HepG2 (cell line): ENCODE data around the gene NENF. TPM values are rescaled to one million over a fixed set of nuclear protein-coding genes. Genes with fewer than 3 reads are reported as not detected.

Experiments used
- ATAC-seq: fragments of 200-7000 bp; cut with Tn5 transposase; 3 replicates; pipeline ENCODE4 v1.9.1; 2020; ENCODE audit warnings: mild to moderate bottlenecking, moderate library complexity
- BruUV-seq: library from RNA; stranded (reverse); fragments of 400-500 nt; replicated peaks from 2 replicates; lab custom pipeline; 2021; lab: Mats Ljungman, UMichigan
- CTCF ChIA-PET: fragments of 300-600 bp; formaldehyde crosslinking; extraction: SDS; loops from one replicate; lab custom pipeline; 2021; ENCODE audit warnings: low total read pairs, inconsistent platforms, low intra/inter-chr PET ratio; lab: Yijun Ruan, JAX
- POLR2A ChIA-PET: fragments of 350-600 bp; sonication (Branson Sonifier 250); formaldehyde crosslinking; loops from one replicate; lab custom pipeline; 2020; ENCODE audit warnings: antibody characterized with exemption, inconsistent platforms; lab: Yijun Ruan, JAX
- DNase-seq: peaks from one replicate; pipeline ENCODE4 v3.0.0-alpha.2; 2015; ENCODE audit warnings: low spot score
- FAIRE-seq: peaks from 3 replicates; lab custom pipeline; 2011; peaks lifted over from hg19 to GRCh38; lab: Jason Lieb, UNC
- H2AFZ ChIP-seq: one replicate; pipeline ENCODE4 v1.6.1; 2011; ENCODE audit warnings: low read length, inconsistent platforms
- H3K27ac ChIP-seq: fragments of 300-600 bp; 3 replicates; pipeline ENCODE4 v1.8.0; 2011; ENCODE audit warnings: mixed run types, mild to moderate bottlenecking, mixed read lengths, low read length, inconsistent platforms; ENCODE audit not compliant: insufficient read depth; ENCODE audit errors: extremely low read length
- H3K27me3 ChIP-seq, 2 experiments: fragments of 200-600 bp in 1 of 2; 2 replicates in 1 of 2; 3 replicates in 1 of 2; pipeline versions ENCODE4 v1.6.0 to v1.8.0; 2011; ENCODE audit warnings: low read length in 2 of 2, mild to moderate bottlenecking in 2 of 2, moderate library complexity in 2 of 2, inconsistent platforms in 1 of 2; ENCODE audit not compliant: insufficient read depth in 2 of 2, control insufficient read depth in 1 of 2
- H3K36me3 ChIP-seq, 2 experiments: fragments of 200-600 bp in 1 of 2; replicated peaks in 1 of 2; 2 replicates in 1 of 2; 3 replicates in 1 of 2; pipeline versions ENCODE4 v1.5.1 to v1.8.0; 2011; ENCODE audit warnings: low read length in 2 of 2, inconsistent platforms in 1 of 2; ENCODE audit not compliant: insufficient read depth in 2 of 2, control insufficient read depth in 1 of 2
- H3K4me1 ChIP-seq: 2 replicates; pipeline ENCODE4 v1.5.1; 2012; ENCODE audit warnings: low read length, inconsistent platforms; ENCODE audit not compliant: insufficient read depth
- H3K4me2 ChIP-seq: 2 replicates; pipeline ENCODE4 v1.6.0; 2011; ENCODE audit warnings: low read depth, low read length, inconsistent platforms
- H3K4me3 ChIP-seq, 3 experiments: fragments of 200-600 bp in 1 of 3; sonication (generic), shearing (Covaris generic) in 1 of 3; replicated peaks in 1 of 3; 2 replicates each; pipeline ENCODE4 v1.5.1; 2011 to 2016; ENCODE audit warnings: low read length in 3 of 3, inconsistent platforms in 2 of 3, low read depth in 2 of 3, mild to moderate bottlenecking in 2 of 3, control low read depth in 1 of 3, mixed read lengths in 1 of 3; ENCODE audit not compliant: insufficient read depth in 1 of 3
- H3K79me2 ChIP-seq: one replicate; pipeline ENCODE4 v1.6.1; 2011; ENCODE audit warnings: low read length, inconsistent platforms; ENCODE audit not compliant: insufficient read depth
- H3K9ac ChIP-seq: 2 replicates; pipeline ENCODE4 v1.6.0; 2011; ENCODE audit warnings: mild to moderate bottlenecking, low read depth, low read length, inconsistent platforms; ENCODE audit not compliant: insufficient read depth
- H3K9me3 ChIP-seq: 2 replicates; pipeline ENCODE4 v1.5.1; 2012; ENCODE audit warnings: mild to moderate bottlenecking, low read length
- H4K20me1 ChIP-seq: 2 replicates; pipeline ENCODE4 v1.6.0; 2011; ENCODE audit warnings: inconsistent platforms, mild to moderate bottlenecking, low read length, moderate library complexity; ENCODE audit not compliant: insufficient read depth
- PHF5A ChIP-seq: IDR thresholded peaks from one replicate; pipeline ENCODE4 v1.6.1; 2018; ENCODE audit warnings: low read depth, missing genetic modification reagents; ENCODE audit not compliant: unreplicated experiment
- RNF2 ChIP-seq: fragments of 450-650 bp; conservative IDR thresholded peaks from 2 replicates; pipeline ENCODE4 v1.6.1; 2016; ENCODE audit warnings: low read depth
- TEAD2 ChIP-seq: sonication (generic); formaldehyde crosslinking; IDR thresholded peaks from 2 replicates; pipeline ENCODE4 v1.9.0; 2021; ENCODE audit warnings: missing genetic modification reagents
- XBP1 ChIP-seq: sonication (generic); formaldehyde crosslinking; IDR thresholded peaks from 2 replicates; pipeline ENCODE4 v1.5.0; 2020; ENCODE audit warnings: missing genetic modification reagents
- ZFP90 ChIP-seq: sonication (generic); formaldehyde crosslinking; IDR thresholded peaks from 2 replicates; pipeline ENCODE4 v1.8.0; 2022; ENCODE audit warnings: missing genetic modification reagents, mild to moderate bottlenecking, inconsistent platforms, borderline replicate concordance
- ZNF10 ChIP-seq: sonication (generic); formaldehyde crosslinking; IDR thresholded peaks from 2 replicates; pipeline ENCODE4 v1.4.0; 2020; ENCODE audit warnings: mild to moderate bottlenecking, low read depth, missing genetic modification reagents, borderline replicate concordance
- WGBS: methylation state at CpG from one replicate; pipeline ENCODE4 v1.1.6; 2017; ENCODE audit warnings: low lambda C conversion rate; 5-methylcytosine and 5-hydroxymethylcytosine counted together
- in situ Hi-C: cut with HindIII; loops from 2 replicates; pipeline ENCODE4 v1.10.0; 2017; ENCODE audit warnings: low pct_unique_long_range_greater_than_20kb; ENCODE audit not compliant: extremely low pct_ligation_motif_present
- intact Hi-C: fragments of 100-400 bp; cut with micrococcal nuclease; formaldehyde crosslinking; loops from one replicate; pipeline ENCODE4 v1.10.0; 2022; ENCODE audit not compliant: unreplicated experiment
- polyA plus RNA-seq, 8 experiments: library from polyadenylated mRNA; depleted of rRNA in 3 of 8; stranded (reverse) in 7 of 8; unstranded in 1 of 8; fragments of >200 nt; fragmentation: Illumina TruSeq in 4 of 8; extraction: Trizol in 4 of 8; gene quantifications; 2 replicates each; pipeline versions ENCODE4 v1.2.1 to v1.2.3, GENCODE V29; 2011 to 2016; ENCODE audit warnings: low read depth in 4 of 8, missing spikeins in 1 of 8, mixed read lengths in 1 of 8; ENCODE audit not compliant: insufficient read depth in 1 of 8
- total RNA-seq, 5 experiments: library from RNA; depleted of rRNA; stranded (reverse); fragments of >200 nt; fragmentation: Illumina TruSeq; extraction: Trizol; gene quantifications; 2 replicates each; pipeline ENCODE4 v1.2.3, GENCODE V29; 2016; ENCODE audit warnings: low read depth in 1 of 5
- TF ChIP-seq, protein P1 (sequence below): sonication (generic); formaldehyde crosslinking; IDR thresholded peaks from 2 replicates; pipeline ENCODE4 v1.5.0; 2020; ENCODE audit warnings: mild to moderate bottlenecking, missing genetic modification reagents
- TF ChIP-seq, protein P2 (sequence below): sonication (generic); formaldehyde crosslinking; IDR thresholded peaks from 2 replicates; pipeline ENCODE4 v1.4.0; 2020; ENCODE audit warnings: missing genetic modification reagents
- TF ChIP-seq, protein P3 (sequence below): sonication (generic); formaldehyde crosslinking; IDR thresholded peaks from 2 replicates; pipeline ENCODE4 v1.5.0; 2020; ENCODE audit warnings: mild to moderate bottlenecking, missing genetic modification reagents, moderate library complexity

NENF gene
- total and polyA plus RNA-seq, 2 of the 13 experiments (the other 11 are each of a cell fraction or from before 2014, with no cell fraction given), result 31.7 to 40.4 TPM

DNA sequence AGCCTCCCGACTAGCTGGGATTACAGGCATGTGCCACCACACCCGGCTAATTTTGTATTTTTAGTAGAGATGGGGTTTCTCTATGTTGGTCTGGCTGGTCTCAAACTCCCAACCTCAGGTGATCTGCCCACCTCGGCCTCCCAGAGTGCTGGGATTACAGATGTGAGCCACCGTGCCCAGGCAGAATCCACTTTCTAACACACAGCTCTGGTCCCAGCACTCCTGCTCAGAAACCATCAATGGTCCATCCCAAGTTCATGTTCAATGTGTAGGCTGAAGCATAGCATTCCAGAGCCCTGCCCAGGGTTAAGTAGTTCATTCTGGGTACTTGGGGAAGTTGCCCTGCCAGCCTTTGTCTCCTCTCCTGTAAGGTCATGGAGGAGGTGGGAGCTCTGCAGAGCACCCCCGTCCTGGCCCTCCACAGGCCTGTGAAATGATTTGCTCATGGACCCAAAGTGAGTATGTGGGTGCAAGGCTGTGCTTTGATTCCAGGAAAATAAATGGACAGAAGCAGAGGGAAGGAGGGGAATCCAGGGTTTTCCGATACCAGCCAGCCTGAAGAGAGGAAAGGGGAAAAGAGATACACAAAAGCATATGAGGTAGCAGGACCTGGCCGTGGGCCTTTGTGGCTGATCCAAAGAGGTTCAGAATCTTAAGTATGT is 55.2 kb downstream of the NENF start:
- H3K79me2 ChIP-seq, result no peaks in the 10 kb centered on the region
- no peaks in the 10 kb centered on the region for H3K36me3 ChIP-seq
- in situ Hi-C loops, result no loop called here
- H2AFZ ChIP-seq, result no peak overlapping the region
- H3K4me1 ChIP-seq, result peaks cover 27% of the 10 kb centered on the region
- no peak overlapping the region for H3K4me2 ChIP-seq
- no peak overlapping the region for H3K9ac ChIP-seq
- TF ChIP-seq ZFP90 (no peak), ZNF10 (CRISPR knock-in tag) (no peak), XBP1 (CRISPR knock-in tag) (no peak), TEAD2 (CRISPR knock-in tag) (no peak), PHF5A (CRISPR knock-in tag) (no peak), RNF2 (no peak)
- TF ChIP-seq, protein P1, sequence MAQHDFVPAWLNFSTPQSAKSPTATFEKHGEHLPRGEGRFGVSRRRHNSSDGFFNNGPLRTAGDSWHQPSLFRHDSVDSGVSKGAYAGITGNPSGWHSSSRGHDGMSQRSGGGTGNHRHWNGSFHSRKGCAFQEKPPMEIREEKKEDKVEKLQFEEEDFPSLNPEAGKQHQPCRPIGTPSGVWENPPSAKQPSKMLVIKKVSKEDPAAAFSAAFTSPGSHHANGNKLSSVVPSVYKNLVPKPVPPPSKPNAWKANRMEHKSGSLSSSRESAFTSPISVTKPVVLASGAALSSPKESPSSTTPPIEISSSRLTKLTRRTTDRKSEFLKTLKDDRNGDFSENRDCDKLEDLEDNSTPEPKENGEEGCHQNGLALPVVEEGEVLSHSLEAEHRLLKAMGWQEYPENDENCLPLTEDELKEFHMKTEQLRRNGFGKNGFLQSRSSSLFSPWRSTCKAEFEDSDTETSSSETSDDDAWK (CRISPR knock-in tag), result no peak
- TF ChIP-seq, protein P2, sequence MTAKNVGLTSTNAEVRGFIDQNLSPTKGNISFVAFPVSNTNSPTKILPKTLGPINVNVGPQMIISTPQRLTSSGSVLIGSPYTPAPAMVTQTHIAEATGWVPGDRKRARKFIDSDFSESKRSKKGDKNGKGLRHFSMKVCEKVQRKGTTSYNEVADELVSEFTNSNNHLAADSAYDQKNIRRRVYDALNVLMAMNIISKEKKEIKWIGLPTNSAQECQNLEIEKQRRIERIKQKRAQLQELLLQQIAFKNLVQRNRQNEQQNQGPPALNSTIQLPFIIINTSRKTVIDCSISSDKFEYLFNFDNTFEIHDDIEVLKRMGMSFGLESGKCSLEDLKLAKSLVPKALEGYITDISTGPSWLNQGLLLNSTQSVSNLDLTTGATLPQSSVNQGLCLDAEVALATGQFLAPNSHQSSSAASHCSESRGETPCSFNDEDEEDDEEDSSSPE (CRISPR knock-in tag), result no peak
- TF ChIP-seq, protein P3, sequence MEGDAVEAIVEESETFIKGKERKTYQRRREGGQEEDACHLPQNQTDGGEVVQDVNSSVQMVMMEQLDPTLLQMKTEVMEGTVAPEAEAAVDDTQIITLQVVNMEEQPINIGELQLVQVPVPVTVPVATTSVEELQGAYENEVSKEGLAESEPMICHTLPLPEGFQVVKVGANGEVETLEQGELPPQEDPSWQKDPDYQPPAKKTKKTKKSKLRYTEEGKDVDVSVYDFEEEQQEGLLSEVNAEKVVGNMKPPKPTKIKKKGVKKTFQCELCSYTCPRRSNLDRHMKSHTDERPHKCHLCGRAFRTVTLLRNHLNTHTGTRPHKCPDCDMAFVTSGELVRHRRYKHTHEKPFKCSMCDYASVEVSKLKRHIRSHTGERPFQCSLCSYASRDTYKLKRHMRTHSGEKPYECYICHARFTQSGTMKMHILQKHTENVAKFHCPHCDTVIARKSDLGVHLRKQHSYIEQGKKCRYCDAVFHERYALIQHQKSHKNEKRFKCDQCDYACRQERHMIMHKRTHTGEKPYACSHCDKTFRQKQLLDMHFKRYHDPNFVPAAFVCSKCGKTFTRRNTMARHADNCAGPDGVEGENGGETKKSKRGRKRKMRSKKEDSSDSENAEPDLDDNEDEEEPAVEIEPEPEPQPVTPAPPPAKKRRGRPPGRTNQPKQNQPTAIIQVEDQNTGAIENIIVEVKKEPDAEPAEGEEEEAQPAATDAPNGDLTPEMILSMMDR (CRISPR knock-in tag), result no peak
- TF ChIP-seq, all 625 proteins: peak for 0
- intact Hi-C loops, result loop anchor here (10.0 kb wide), 1 partner anchor 77 kb away; no protein-coding TSS in a partner anchor
- Histone ChIP-seq H3K27ac (no peak overlapping the region), H3K4me3 (no peak overlapping the region), H4K20me1 (no peaks in the 10 kb centered on the region), H3K27me3 (peaks cover 2 to 12% of the 10 kb centered on the region in 2 experiments; a peak in 3 of 5 replicates), H3K9me3 (no peaks in the 10 kb centered on the region)
- ChIA-PET POLR2A (interaction anchor here (1.1 kb wide), 1 partner anchor 120 kb away, joined by 4 read pairs; the partner anchor contains the start of gene ATF3), CTCF (no interaction called here)
- BruUV-seq, result no TSS peak
- ATAC-seq (no peak), FAIRE-seq (no peak), DNase-seq (no peak)
- 34% methylated on average over 6 of the region's 7 CpGs for WGBS
